ENCODE results near the gene SLC45A2.
"Not testable (repeated sequence)": the region's sequence is repeated elsewhere in the genome, so short reads cannot be mapped to it uniquely, and the experiment has no call there.

SLC45A2 gene

DNA sequence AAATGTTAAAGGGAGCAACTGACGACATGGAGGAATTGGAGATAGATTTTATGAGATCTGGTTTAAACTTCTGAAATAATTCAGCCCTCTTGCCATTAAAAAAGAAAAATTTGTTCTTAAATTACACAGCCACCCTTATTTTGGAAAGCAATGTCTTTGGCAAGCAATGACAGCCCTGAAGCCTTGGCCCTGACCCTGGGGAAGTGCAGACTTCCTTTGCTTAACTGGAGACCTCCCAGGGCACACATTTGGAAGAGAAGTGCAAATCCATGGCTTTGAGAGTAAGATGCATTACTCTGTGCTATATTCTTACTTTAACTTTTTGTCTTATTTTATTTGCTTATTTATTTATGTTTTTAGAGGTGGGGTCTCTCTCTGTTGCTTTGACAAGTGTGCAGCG, 26.3 kb downstream of the SLC45A2 start:
- DNase-seq, result no peak

DNA sequence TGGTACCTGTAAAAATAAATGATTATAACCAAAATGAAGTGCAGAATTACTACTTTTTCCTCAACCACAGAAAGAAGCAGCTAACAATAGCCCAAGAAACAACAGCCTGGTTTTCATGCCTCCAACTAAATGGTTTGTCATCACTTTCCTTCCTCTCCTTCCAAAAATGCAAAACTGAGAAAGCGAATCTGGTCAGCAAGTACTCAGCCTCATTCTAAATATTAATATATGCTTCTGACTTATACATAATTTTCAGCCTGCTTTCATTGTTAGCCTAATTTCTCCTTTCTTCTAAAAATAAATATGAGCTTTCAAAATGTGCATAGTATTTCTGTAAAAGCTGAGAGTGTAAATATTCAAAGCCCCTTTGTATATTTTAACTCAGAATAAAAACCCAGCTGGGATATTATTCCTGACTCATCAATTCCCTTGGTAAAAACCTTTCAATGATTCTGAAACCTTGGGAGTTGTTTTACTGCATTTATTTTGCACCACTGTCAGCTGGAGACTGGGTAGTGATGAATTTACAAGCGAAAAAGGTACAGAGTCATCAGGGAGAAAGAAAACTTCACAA, 26.8 kb downstream of the SLC45A2 start:
- no peak for DNase-seq

DNA sequence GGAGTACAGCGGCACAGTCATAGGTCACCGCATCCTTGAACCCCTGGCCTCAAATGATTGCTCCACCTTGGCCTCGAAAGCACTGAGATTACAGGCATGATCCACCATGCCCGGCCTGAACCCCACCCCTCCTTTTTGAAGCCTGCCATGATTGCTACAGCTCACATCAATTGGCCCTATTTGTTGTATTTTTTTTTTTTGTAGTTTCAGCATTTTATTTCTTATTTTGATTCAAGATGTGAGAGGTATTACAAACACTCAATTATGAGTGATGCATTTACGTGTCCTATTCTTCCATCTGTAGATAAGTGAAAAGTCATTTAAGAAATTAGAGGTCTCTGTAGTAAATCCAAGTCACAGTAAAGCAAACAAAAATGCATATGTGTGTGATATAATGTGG, 32.3 kb downstream of the SLC45A2 start:
- not testable (repeated sequence) for DNase-seq

DNA sequence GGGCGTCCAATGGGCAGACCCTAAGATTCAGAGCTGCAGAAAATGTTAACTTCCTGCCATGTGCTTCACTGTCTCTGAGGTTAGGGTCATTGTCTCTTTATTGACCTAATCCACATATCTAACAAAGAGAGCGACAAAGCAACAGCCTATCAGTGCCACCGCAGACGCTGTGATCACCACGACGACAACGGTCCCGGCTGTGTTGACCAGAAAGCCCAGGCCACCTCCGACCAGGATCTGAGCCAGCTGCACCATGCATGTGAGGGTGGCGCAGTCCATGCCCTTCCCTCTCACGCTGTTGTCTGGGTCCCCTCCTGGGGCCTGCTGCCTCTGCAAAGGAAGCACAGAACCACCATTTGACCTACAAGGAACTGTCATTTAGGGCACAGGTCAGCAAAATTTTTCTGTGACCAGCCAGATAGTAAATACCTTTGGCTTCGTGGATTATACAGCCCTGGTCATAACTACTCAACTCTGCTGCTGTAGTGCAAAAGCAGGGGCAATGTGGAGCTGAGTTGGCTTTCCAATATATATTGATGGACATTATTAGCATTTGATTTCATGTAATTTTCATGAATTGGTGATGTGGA, 39.9 kb downstream of the SLC45A2 start:
- no peak for DNase-seq

DNA sequence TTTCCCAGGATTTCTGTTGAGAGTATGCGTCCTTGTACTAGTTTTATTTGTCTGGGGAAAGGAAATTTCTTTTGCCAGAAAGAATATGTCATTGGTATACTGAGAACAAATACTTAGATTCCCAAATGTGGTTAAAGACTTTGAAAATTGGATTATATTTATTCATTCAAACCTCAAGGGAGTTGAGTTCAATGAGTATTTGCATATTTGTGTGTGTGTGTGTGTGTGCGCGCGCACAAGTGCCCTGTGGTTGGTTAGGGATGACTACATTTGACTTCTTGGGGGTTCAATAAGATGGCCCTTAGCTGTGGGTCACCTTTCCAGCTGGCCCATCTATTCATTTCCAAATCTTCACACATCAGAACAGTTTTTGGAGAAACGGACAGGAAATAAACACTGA, 43.4 kb downstream of the SLC45A2 start:
- no peak for DNase-seq

DNA sequence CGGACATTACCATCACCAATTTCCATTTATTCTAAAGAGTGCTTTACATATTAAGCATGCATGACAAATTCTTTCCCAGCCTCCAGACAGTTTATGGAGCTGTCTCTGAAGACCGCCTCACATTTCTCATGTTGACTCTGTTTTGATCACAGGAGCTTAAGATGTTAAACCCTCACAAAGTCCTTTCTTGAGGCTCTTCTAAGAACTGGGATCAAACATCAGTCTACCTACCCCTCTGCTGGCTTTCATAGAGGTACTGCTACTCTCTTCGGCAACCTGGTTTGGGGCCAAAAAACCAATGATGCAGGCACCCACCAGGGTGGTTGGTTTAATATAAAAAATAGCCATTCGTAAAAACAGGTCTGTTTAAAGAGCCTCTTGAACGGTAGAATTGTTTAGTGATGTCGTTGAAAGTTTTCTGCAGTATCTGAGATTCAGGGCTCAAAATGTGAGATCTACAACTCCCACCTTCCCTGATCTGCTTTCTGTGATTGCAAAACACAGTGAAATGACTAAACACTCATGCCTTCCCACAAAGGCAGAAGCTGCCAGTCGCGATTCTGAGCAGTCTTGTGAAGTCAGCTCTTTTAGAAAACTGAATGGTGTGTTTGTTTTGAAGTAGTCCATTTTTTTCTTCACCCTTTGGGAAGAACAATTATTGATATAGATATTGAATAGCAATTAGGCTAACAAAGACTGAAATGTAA, 44.8 kb downstream of the SLC45A2 start:
- no peak for DNase-seq

DNA sequence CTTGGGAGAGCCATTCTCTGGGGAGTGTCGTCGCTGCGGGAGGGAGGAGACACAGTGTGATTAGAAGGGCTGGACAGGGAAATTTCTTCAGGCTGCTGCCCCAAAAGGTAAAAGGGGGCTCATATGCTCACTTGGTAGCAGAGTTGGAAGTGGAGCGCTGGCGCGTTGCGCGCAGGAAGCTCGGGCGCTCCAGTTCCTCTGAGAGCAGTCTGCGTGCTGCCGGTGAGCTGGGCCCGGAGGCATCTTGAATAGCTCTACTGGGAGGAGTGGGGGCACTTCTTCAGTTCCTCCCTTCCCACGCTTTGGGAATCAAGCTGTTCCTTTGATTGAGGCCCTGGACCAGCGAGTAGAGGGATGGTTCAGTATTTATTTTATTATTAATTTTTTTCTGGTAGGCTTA, 45.6 kb downstream of the SLC45A2 start:
- no peak for DNase-seq

DNA sequence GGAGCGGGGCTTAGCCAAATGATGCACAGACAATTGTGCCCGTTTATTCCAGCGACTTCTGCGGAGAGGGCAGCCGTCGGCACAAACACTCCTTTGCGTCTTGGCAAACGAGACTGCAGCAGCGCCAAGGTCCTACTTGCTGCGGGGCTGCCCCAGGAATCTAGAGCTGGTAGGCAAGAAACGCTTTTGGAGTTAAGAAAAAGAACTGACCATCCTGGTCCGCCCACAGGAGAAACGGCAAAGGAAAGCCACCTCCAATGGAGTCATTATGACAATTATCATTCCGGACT, 46.0 kb downstream of the SLC45A2 start:
- DNase-seq, result no peak

DNA sequence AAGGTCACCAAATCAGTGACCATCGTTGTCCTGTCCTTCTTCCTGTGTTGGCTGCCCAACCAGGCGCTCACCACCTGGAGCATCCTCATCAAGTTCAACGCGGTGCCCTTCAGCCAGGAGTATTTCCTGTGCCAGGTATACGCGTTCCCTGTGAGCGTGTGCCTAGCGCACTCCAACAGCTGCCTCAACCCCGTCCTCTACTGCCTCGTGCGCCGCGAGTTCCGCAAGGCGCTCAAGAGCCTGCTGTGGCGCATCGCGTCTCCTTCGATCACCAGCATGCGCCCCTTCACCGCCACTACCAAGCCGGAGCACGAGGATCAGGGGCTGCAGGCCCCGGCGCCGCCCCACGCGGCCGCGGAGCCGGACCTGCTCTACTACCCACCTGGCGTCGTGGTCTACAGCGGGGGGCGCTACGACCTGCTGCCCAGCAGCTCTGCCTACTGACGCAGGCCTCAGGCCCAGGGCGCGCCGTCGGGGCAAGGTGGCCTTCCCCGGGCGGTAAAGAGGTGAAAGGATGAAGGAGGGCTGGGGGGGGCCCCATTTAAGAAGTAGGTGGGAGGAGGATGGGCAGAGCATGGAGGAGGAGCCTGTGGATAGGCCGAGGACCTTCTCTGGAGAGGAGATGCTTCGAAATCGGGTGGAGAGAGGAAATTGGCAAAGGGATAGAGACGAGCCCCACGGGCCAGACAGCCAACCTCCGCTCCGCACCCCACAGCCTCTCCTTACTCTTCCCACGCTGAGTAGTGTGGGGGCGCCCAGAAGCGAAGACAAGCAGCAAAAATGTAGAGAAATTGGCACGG, 46.6 kb downstream of the SLC45A2 start:
- no peak for DNase-seq

DNA sequence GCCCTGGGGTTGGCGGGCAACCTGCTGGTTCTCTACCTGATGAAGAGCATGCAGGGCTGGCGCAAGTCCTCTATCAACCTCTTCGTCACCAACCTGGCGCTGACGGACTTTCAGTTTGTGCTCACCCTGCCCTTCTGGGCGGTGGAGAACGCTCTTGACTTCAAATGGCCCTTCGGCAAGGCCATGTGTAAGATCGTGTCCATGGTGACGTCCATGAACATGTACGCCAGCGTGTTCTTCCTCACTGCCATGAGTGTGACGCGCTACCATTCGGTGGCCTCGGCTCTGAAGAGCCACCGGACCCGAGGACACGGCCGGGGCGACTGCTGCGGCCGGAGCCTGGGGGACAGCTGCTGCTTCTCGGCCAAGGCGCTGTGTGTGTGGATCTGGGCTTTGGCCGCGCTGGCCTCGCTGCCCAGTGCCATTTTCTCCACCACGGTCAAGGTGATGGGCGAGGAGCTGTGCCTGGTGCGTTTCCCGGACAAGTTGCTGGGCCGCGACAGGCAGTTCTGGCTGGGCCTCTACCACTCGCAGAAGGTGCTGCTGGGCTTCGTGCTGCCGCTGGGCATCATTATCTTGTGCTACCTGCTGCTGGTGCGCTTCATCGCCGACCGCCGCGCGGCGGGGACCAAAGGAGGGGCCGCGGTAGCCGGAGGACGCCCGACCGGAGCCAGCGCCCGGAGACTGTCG, 47.3 kb downstream of the SLC45A2 start:
- no peak for DNase-seq

DNA sequence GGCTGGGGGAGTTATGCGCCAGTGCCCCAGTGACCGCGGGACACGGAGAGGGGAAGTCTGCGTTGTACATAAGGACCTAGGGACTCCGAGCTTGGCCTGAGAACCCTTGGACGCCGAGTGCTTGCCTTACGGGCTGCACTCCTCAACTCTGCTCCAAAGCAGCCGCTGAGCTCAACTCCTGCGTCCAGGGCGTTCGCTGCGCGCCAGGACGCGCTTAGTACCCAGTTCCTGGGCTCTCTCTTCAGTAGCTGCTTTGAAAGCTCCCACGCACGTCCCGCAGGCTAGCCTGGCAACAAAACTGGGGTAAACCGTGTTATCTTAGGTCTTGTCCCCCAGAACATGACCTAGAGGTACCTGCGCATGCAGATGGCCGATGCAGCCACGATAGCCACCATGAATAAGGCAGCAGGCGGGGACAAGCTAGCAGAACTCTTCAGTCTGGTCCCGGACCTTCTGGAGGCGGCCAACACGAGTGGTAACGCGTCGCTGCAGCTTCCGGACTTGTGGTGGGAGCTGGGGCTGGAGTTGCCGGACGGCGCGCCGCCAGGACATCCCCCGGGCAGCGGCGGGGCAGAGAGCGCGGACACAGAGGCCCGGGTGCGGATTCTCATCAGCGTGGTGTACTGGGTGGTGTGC, 48.0 kb downstream of the SLC45A2 start, which contains the start of gene RXFP3:
RXFP3 (plus strand) TSS at position 6 of the 636 bp plus-strand sequence; CDS start at position 361, 355 bp downstream.
- DNase-seq, result no peak

DNA sequence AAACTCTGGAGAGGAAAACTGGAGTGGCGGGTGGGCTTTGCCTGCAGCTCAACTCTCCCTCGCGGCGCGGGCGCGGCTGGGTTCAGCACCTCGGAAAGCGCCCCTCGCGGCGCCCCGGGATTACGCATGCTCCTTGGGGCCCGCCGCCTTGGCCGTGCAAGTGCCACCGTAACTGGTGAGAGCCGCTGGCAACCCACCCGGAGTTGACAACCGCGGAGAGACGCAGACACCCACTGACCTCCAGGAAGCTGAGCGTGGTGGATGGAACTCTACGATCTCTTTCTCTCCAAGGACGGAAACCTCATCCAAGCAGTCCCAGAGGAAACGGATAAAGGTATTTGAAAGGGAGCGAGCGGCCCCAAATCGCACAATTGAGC, 48.5 kb downstream of the SLC45A2 start:
- no peak for DNase-seq

DNA sequence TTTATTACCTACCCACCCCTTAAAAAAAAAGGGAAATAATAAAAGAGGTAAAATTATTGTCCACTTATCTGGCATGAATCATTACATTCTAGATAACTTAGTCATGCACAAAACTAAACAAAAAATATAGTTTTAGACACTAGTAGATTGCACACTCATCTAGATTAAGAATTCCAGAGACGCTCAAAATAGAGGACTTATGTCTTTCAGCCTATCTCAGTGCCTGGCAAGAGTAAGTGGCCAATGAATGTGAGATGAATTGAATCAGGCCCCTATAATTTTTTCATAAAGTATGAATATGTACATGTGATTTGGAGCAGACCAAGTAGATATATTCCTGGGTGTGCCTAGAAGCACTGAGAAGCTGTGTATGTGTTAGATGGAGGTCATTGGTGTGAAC, 50.3 kb downstream of the SLC45A2 start:
- DNase-seq, result no peak

DNA sequence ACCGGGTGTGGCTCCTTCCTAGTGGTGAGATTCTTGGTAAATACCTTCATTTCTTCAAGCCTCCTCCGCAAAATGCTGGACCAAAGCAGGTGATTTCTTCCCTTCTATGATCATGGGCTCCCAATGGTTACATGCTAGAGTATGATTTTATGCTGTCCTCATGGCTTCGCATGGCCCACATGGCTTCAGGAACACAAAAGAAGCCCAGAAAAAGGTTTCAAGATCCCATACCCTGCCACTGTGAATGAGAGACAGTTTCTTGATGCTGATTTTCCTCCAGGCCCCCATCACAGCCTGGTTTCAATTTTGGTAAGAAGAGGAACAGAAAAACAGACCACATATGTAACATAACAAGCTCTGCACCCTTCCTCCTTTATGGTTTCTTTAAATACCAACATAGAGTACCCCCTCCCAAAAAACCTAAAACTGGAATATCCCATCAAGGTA, 50.7 kb downstream of the SLC45A2 start:
- no peak for DNase-seq

DNA sequence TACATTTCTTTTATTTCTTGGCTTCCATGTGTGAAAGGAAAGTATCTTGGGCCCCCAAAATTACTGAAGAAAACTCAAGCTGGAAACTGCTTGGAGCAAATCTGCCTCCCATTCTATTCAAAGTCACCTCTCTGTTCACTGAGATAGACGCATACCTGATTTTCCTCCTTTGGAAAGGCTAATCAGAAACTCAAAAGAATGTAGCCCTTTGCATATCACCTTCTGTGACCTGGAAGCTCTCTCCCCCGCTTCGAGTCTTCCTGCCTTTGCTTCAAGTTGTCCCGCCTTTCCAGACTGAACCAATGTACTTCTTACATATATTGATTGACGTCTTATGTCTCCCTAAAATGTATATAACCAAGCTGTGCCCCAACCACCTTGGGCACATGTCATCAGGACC, 53.4 kb downstream of the SLC45A2 start:
- no peak for DNase-seq

DNA sequence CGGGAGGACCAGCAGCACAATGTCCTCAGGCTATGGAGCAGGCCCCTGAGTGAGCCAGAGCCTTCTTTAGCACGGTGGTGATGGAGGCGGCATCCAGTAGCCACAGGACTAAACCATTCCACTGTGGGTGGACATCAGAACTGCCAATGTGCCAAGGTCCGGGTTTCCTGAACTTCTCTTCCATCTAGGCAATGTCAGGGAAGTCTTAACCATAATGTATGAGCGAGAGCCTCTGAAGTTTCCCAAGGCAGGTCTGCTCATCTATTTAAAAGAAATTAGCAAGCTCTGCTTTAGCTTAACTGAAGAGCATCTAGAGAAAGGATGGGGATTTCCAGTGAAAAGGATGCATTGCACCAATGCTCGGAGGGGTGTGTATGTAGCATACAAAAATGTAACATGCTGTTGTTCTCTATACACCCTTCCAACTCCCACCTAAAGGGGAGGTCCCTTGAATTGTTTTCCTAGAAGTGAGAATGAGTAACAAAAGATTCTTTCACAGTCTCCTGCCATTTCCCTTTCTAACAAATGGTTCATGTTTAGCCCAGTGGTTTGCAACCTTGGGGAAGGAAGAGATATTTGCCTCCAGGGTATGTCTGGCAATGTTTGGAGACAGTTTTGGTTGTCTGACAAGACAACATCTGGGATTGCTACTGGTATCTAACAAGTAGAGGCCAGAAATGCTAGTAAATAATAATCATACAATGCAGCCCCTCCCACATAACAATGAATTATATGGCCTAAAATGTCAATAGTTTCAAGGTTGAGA, 54.4 kb downstream of the SLC45A2 start:
- DNase-seq, result no peak

DNA sequence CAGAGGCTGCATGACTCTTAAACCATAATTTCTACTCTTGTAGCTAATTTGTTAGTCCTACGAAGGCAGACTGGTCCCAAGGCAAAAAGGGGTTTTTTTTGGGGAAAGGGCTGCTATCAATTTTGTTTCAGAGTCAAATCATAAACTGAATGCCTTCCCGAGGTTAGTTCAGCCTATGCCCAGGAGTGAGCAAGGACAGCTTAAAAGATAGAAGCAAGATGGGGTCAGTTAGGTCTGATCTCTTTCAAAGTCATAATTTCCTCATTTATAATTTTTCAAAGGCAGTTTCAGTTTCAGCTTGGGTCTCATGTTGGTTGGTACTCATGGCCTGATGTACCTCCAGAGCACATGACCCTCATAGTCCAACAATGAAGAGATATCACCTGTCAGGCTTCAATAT, 56.2 kb downstream of the SLC45A2 start:
- DNase-seq, result no peak

DNA sequence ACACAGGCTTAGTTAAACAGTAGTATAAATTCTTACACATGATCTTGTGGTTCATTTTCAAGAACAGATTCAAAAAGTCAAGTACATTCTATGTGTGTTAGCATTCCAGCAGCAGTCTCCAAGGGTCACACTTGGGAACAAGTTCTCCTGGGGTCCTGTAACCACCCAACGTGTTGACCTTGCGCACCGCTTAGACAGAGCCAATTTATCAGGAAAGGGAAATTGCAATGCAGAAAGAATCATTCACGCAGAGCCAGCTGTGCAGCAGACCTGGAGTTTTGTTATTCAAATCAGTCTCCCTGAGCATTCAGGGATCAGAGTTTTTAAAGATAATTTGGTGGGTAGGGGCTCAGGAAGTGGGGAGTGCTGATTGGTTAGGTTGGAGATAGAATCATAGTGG, 56.8 kb downstream of the SLC45A2 start:
- no peak for DNase-seq

DNA sequence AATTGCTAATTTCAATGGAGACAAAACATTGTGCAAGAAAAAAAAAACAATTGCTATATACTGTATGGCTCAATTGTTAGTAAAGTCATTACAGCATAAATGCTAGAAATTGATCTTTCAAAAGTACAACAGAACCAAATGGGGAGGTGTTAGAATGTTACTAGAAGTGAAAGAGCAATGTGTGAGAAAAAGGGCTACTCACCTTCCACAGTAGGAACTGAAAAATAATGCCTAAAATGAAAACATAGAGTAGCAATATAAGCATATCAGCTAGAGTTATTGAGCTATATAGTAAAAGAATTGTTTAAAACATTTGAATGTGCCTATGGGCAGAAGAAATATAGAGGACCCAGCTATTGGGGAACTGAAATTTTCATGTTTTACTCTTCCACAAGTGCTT, 59.2 kb downstream of the SLC45A2 start:
- DNase-seq, result no peak

DNA sequence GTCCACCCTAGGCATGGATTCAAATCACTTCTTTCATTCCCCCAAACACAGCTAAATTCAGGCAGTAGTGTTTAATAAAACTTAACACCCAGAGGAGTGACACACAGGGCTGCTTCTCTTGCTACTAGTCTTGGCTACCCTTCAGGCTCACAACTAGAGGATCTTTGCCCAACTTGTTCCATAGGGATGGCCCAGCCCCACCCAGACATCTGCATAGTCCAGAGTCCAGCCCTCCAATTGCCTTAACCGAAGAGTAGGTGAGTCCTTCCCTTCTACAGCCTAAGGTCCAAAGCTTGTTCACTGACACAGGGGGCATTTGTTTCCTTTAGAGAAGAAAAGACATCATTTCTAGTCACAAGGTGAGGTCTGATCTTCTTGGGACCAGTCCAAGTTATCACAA, 63.5 kb downstream of the SLC45A2 start:
- no peak for DNase-seq

DNA sequence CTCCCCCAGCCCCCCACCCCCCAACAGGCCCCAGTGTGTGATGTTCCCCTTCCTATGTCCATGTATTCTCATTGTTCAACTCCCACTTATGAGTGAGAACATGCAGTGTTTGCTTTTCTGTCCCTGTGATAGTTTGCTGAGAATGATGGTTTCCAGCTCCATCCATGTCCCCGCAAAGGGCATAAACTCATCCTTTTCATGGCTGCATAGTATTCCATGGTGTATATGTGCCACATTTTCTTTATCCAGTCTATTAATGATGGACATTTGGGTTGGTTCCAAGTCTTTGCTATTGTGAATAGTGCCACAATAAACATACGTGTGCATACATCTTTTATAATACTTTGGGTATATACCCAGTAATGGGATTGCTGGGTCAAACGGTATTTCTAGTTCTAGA, 69.6 kb downstream of the SLC45A2 start:
- DNase-seq, result not testable (repeated sequence)

DNA sequence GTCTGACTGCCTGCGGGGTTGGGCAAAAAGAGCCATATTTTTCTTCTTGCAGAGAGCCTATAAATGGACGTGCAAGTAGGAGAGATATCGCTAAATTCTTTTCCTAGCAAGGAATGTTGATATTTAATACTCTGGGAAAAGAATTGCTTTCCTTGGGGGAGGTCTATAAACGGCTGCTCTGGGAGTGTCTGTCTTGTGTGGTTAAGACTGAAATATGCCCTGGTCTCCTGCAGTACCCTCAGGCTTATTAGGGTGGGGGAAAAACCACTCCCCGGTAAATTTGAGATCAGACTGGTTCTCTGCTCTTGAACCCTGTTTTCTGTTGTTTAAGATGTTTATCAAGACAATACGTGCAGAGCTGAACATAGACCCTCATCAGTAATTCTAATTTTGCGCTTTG, 78.2 kb downstream of the SLC45A2 start:
- DNase-seq, result not testable (repeated sequence)

All from NCI-H1436 (cell line).